GM21423 (cell line): ENCODE measurements around the gene LIPE.

ENCODE experiments used
- ATAC-seq: cut with Tn5 transposase; IDR thresholded peaks from one replicate; pipeline ENCODE4 v1.9.1; 2021; ENCODE audit warnings: mild to moderate bottlenecking, moderate library complexity; ENCODE audit not compliant: unreplicated experiment

Gene LIPE

DNA sequence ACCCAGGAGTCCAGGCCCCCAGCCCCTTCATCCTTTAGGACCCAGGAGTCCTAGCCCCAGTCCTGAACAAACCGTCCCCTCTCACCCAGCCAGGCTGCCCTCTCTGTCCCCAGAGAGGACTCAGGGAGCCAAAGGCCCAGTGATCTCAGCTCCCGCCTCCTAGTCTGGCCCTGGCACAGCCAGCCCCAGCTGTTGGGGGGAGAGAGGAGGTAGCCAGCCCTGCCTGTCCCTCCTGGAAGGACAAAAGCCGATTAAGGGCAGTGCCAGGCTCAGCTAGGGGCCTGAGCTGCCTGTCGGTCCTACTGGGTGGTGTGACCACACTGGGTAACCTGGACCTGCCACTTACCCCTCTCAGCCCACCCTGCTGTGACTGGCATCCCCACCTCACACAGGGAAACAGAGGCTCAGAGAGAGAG, 14.5 kb downstream of the LIPE start:
- ATAC-seq = no peak

DNA sequence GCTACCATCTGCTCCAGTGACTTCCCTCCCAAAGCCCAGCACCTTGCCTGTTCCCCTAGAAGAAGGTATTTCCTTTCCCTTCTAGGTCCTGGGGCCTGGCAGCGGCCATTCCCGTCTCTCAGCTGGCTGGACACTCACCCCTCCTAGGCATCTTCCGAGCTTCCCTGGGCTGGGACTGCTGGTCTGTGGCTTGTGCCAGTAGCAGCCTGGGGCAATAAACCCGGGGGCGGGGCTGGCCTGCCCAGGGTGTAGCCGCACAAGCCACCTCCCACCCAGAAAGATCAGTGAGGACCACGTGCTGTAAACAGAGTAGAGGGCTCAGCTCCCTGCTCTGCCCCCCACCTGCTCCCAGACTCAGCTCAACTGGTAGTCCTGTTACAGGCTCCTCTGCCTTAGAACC, 15.0 kb downstream of the LIPE start:
- no peak for ATAC-seq

- no peak for ATAC-seq
These were observed 15.5 kb downstream of the LIPE start for GRCh38 chr19:42411581-42412178.

GRCh38 chr19:42410371-42410770, 16.8 kb downstream of the LIPE start:
- ATAC-seq = no peak

- no peak for ATAC-seq
These were observed 17.7 kb downstream of the LIPE start for GRCh38 chr19:42409477-42409876.

DNA sequence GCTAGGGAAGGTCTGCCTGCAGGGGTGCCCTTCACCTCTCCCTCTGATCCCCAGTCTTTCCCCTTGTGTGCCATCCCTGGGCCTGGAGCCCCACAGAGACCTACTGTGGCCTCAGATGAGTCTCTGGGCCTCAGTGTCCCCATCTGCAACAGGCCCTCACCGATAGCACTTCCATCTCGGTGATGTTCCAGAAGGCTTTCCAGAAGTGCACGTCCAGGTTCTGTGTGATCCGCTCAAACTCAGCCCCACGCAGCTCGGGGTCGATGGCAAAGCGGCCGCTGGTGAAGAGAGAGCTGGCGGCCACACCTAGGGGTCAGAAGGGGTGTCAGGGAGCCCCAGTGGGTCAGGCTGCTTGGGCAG, 19.4 kb downstream of the LIPE start:
- ATAC-seq = no peak

GRCh38 chr19:42407085-42407815, 19.9 kb downstream of the LIPE start:
- no peak for ATAC-seq

DNA sequence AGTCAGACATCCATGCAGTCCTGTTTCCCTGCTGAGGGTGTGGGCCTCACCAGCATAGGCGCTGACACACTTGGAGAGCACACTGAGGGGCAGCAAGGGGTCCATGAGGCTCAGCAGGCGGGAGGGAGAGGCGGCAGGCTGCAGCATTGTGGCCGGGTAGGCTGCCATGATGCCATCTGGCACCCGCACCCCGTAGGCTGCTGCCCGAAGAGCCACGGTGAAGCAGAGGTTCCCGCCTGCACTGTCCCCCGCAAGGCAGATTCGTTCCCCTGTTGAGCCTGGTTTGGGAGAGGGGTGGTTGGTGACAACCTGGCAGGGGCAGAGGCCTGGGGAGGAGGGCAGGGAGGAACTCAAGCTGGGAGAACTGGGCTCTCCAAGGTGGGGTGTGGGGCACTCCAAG, 21.1 kb downstream of the LIPE start:
- no peak for ATAC-seq

- ATAC-seq = no peak
These were observed 23.6 kb downstream of the LIPE start for GRCh38 chr19:42403586-42403985.

DNA sequence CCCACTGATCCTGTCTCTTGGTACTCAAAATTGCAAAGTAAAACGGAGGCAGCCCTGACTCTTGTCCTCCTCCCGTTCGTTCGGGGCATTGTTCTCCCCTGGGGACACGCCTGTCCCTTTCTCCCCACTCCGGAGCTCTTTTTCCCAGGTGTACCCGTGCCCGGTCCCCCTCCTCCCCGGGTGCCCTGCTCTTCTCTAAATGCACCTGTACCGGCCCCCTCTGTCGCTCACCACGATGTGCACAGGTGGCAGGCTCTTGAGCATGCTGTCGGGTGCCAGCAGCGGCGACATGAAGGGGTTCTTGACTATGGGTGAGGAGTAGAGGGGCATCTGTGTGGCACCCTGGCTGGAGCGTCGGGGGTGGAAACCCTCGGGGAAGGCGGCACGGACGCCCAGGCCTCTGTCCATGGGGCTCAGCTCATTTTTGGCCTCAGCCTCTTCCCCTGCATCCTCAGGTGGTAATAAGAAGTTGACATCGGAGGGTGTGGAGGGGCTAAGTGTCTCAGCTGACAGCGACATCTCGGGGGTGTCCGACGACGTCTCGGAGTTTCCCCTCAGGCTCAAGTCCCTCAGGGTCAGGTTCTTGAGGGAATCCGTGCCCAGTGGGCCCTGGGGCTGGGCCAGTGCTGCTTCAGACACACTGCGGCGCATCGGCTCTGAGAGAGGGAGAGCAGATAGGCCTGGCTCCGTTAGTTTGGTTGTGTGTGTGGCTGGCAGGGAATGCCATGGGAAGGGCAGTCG, 24.6 kb downstream of the LIPE start:
- ATAC-seq = no peak

- ATAC-seq = no peak
These were observed 25.6 kb downstream of the LIPE start for GRCh38 chr19:42401365-42402303.

- no peak for ATAC-seq
These were observed 26.8 kb downstream of the LIPE start for GRCh38 chr19:42400404-42400803.

GRCh38 chr19:42397263-42398166, 29.7 kb downstream of the LIPE start:
- no peak for ATAC-seq

- ATAC-seq = peak; percentile 97
These were observed 30.6 kb downstream of the LIPE start for GRCh38 chr19:42396381-42397262.

GRCh38 chr19:42394751-42395150, 32.4 kb downstream of the LIPE start:
- ATAC-seq = no peak

DNA sequence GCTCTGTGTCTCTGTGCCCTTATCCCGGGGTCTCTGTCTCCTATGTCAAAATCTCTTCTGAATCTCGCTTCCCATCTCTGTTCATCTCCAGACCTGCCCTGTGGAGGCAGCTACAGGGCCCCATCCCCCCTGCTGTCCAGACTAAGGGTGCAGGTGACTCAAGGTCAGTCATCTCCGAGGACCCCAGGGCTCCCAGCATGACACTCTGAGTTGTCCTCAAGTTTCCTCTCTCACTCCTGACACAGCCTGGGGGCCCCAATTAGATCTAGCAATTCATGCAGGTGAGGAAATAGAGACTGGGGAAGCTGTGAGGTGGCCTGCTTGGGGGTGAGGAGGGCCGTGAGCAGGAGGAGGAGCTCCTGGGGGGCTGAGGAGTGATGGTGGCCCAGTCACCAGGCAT, 35.0 kb downstream of the LIPE start:
- ATAC-seq = no peak

DNA sequence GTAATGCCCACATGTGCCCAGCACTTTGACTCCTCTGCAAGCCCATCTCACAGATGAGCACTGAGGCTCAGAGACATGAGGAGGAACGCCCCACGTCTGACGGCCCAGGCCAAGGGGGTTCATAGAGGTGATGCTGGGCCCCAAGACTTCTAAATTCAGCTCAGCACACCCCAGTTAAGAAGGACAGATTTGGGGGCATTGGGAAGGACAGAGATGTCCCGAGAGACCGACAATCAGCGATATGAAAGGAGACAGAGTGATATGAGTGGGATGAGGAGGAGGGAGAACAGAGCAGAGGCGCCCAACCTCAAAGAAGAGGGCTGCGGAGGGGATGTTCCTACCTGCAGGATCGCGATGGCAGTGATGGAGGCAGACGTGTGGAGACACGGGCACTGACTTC, 37.3 kb downstream of the LIPE start, which contains the start of gene CNFN:
Gene CNFN, minus strand, starts transcription at position 399 of the 400 bp plus-strand sequence. CDS start 1,260 bp downstream, outside the sequence.
- no peak for ATAC-seq

DNA sequence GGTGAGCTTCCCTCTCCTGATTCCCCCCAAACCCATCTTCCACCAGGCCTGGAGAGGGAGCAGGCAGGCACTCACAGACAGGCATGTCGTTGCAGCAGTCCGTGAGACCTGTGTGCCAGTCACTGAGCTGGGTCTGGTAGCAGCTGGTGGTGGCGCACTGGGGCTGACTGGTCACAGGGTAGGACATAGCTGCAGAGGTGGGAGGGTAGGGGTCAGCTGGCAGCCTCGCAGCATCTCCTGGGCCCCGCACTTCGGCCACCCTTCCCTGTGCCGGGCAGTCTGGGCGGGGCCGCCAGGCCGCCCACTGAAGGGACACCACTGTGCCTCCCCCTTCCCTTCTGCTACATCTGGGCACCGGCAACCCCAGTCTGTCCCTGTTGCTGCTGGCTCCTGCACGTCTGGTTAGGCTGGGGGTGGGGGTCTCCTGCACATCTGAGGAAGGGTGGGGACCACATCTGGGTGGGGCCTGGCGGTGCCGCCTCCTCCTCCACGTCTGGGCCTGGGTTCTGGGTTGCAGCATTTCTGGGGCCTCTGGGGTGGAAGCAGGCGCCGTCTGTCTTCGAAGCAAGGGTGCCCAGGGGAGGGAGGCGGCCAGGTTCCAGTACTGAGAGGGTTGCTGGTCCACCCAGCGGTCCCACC, 38.2 kb downstream of the LIPE start:
- no peak for ATAC-seq
